HL-60/S4 (cell line): Measurements from ENCODE around the gene TBCD.

ENCODE experiments used
- in situ Hi-C: fragments of 300-500 bp; cut with MboI; formaldehyde crosslinking; loops from 2 replicates; pipeline ENCODE4 v1.14.3; 2022; ENCODE audit warnings: low sequenced_read_pairs

The TBCD gene

DNA sequence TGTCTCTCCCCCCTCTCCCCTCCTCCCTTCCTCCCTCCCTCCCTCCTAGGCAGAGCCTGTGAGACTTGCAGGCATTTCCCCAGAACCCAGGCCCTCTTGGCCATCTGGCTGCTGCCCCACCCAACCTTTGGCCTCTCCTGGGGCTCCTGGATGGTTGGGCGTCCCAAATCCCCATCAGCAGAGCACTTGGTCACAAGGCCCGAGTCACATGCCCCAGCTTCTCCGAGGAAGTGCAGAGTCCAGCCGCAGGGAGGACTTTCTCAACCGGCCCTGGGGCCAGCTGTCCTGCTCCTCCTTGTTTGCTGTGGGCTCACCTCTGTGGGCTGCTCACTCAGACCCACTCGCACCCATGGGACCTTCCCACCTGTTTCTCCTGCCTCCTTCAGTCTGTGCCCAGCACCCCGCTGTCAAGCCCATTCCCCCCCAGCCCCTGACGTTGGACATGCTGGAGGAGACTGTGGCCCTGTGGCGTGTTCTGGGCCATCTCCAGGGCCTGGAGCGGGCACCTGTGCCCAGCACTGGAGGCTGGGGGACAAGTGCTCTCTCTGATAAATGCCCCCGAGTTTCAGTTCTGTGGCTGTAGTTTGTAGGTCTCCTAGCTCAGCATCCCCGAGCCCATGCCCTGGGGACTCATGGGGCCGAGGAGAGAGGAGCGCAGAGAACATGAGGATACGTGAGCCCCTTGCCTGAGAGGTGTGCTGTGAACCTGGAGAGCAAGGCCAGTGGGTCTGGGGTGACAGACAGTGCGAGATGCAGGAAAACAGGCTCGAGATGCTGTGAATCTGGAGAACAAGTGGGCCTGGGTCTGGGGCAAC, 130.2 kb downstream of the TBCD start:
- in situ Hi-C loops: no loop called here

DNA sequence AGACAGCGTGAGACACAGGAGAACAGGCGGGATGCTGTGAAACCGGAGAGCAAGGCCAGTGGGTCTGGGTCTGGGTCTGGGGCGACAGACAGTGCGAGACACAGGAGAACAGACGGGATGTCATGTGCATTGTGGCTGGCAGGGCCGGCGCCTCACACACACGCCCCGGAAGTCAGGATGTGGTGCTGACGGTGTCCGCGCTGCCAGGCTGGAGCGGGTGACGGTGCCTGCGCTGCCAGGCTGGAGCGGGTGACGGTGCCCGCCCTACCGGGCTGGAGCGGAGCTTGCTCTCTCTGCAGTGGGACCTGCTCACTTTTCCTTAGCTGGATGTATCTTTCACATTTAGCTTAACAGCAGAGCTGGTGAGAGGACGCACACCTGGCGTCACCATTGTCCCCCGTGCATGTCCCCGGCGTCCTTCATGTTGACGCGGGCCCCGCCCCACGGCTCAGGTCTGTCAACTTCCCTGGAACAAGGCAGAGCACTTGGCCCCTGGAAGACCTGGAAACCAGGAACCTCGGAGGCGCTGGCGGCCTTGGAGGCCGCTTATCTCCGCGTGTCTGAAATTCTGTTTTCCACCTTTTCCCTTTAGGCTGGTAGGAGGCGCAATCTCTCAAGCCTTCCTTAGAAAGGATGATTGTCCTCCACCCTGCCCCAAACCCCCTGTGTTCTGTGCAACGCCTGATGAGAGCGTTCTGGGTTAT, 131.0 kb downstream of the TBCD start:
- in situ Hi-C loops: no loop called here

DNA sequence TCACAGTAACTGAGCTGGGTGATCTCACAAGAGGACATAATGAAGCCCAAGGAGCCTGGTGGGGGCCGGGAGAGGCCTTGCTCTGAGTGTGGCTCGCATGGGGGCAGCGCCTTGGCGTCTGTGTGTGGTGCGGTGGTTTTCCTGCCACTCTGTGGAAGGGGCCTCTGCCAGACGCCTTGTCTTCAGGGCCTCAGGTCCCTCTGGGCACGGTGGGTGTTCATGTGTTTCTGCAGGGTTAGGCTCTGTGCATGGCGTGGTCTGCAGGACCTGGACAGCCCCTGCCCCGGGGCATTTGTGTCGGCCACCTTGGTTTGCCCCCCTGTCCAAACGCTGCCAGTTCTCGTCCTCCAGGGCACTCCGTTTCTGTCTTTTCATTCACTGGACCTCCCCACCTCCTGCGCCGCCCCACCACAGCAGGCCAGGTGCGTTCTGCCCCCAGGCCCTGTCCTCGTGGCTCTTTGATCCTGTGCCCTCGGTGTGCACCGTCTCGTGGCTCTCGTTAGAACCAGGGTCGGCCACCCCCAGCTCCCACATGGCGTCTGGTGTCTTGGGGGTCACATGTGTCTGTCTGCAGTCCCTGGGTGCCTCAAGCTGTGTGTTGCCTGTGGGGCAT, 131.7 kb downstream of the TBCD start:
- in situ Hi-C loops: no loop called here

DNA sequence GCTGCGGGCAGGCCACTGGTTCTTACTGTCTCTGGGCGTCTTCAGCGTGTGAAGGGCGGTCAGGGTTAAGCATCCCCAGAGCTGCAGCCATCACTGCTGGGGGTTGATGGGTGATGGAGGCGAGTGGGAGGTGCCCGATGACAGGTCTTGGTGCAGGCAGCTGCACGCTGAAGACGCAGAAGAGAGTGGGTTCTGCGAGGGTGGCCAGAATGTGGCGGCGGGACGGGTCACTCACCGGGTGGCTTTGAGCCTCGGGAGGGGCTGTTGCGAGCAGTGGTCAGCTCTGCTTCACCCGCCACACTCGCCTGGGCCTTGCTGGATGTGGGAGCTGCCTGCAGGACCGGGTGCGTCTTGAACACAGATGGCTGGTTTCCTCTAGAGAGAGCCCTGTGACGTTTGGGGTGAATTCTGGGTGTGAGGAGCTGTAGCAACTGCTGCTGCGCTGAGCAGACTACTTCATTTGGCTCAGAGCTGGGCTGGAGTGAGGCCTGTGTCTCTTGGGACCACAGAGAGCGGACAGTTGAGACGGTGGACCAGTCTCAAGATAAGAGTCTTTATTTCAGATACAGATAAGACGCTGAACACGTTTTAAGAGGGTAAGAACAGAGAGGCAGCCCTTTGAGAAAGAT, 132.6 kb downstream of the TBCD start:
- in situ Hi-C loops: no loop called here

DNA sequence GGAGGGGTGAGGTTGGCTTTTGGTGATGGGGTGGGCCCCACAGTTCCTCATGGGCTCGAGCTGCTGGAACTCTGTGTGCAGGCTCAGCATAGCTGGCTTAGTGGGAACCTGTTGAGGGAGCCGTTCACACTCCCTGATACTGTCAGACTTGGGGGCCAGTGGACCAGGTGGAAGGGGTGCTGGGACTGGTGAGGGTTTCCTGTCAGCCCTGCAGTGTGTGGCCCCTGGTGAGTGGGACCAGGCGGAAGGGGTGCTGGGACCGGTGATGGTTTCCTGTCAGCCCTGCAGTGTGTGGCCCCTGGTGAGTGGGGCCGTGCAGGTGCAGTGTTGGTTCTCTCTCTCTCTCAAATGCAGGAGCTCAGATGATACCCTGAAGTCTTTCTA, 133.1 kb downstream of the TBCD start:
- in situ Hi-C loops: no loop called here

DNA sequence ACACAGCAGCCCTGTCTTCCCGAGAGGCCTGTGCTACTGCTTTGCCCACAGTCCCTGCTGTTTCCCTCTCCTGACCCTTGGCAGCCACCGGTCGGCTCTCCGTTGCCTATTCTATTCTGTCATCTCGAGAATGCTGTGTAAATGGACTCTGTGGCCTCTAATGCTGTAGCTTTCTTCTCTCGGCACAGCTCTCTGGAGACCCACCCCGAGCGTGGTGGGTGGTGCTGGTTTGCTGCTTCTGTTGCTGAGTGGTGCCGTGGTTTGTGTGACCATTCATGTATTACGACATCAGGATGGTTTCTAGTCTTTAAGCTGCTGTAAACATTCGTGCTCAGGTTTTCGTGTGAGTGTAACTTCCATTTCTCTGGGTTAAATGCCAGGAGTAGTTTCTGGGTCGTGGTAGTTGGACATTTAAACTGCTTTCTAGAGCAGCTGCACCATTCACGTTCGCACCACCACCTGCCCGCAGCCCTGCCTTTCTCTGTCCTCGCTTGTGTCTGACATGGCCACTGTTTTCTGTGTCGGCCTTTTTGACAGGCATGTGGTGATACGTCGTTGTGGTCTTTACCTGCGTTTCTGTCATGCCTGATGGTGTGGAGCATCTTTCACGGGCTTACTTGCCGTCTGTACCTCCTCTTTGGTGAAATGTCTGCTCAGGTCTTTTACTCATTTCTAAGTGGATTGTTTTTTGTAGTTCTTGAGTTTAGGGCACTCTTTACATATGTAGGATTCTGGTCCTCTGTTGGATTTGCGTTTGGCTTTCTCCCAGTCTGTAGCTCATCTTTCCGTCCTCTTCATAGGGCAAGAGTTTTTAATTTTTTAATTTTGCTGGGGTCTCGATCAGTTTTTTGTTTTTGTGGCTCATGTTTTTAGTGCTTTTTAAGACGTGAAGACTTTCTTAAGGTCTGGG, 135.6 kb downstream of the TBCD start:
- in situ Hi-C loops: no loop called here

DNA sequence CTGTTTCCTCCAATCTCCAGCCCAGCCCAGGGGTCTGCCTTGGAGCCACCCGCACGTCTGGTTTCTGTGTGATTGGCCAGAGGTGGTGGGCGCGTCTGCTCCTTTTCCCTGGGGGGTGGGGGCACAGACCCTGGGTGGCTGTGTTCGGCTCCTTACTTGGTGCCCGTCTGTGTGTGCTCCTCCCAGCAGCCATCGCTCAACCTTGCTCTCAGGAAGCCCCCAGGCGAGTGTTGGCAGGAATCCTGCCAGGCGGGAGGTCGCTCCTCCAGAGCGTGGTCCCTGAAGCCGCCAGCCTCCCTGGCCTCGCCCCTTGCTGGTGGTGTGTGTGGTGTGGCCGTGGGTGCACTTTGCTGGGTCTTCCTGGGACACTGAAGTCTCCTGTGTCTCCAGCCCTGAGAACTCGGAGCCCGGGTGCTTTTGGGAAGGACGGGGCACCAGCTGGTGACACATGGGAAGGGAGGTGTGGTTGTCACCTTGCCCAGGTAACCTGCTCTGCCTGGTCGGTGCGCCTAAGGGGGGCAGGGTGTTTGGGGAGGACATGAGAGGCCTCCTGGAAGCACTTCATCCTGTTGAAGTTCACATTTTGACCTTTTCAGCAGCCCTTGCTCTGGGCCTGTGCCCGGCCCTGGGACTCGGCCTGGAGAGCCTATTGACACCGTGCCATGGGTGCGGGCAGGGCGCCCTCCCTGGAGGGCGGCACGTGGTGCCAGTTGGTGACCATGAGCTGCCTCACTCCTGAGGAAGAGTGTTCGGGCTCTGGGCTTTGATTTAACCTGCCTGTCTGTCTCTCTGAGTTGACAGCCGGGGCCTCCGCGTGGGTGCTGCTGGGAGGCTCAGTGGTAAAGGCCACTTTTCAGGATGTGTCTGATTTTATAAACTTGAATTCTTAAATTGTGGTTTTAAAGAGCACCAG, 137.0 kb downstream of the TBCD start:
- in situ Hi-C loops: no loop called here

DNA sequence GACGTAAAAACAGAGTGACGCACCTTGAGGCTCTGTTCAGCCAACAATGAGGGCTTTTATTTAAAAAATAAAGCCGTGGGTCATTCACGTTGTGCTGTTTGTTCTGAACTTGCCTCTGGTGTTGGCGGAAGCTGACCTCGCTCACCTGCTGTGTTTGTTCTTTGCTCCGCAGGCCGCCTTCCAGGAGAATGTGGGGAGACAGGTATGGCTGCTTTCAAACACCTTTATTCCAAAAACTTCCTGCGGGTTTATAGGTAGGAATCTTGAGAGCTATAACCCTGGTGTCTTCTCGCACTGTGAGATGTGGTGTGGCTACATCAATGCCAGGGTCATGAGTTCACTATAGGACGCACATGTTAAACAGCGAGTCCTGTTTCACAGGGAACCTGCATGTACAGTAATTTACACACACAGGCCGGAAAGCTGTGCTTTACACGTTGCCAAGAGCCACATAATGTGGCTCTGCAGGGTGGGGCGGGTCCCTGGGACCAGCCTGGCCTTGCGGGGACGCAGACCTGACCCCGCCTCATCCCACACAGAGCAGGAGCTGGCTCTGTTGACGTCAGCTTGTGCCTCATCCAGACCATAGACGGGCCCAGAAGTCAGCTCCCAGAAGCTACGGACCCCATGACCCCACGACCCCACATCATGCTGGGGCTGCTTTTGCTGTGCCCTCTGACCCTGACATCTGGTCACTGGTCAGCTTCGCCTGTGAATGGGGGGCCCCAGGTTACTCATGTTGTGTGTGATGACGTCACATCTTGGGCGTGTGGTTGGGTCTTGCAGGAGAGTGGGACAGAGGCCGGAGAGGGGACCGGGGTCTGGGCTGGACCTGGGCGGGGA, 137.9 kb downstream of the TBCD start:
- in situ Hi-C loops: no loop called here

DNA sequence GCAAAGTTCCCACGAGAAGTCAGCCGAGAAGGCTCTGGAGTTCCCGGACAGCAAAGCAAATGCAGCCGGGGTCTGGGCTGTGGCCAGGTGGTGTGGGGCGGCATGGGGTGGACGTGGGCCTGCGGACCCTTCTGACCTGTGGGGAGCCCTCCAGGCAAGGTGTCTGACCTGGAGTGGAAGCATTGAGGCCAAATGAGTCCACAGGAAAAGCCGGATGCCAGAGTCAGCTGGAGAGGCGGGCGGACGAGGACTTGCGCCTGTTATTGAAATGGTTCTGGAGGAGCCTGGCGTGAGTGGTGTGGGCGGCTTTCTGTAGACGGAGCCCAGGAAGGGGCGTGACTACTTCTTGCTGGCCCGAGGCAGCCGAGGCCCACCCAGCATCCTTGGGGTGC, 138.5 kb downstream of the TBCD start:
- in situ Hi-C loops: no loop called here

DNA sequence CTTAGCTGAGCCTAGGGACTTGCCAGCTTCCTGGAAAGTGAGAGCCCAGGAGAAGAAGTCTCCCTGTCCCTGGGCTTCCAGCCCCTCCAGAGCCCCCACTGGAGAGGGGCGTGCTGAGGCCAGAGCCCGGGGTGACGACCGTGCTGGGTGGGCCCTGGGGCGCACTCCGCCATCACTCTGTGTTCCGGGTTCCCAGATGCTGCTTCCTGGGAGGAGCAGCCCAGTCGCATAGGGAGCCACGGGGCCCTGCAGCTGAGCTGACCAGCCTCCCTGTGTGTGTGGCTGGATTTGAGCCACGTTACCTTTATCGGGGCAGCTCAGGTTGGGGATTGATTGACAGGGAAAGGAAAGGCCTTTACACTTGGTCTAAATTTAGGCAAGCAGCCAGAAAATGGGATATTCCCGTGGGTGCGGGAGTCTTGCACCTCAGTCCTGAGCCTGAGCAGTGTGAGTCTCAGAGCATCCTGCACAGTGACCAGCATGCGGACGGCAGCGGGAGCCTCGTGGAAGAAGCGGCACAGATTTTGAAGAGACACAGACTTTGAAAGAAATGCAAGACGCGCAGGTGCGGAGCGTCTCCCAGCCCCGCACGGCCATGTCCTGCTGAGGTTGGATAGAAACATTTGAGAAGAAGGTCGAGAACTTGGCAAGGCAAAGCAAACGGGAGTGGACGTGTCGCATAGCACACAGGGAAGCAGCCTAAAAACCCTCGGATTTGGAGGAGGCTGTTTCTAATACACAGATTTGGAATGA, 139.2 kb downstream of the TBCD start:
- in situ Hi-C loops: no loop called here

DNA sequence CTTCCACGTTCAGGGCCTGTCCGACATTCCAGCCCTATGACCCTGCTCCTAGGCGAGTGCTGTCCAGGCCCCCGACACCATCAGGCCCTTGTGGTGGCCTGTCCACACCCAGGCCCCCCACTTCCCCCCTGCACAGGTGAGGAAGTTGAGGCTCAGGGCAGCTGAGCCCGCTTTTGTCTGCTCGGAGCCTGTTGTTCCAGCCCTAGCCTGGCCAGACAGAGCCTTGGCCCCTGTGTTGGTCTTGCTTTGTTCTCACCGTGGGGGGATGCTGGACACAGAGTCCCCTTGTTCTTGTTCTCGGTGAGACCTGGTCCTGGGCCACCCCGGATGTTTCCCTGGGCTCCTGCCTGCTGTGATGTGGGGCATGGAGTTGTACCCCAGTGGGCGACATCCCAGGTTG, 140.0 kb downstream of the TBCD start:
- in situ Hi-C loops: no loop called here

DNA sequence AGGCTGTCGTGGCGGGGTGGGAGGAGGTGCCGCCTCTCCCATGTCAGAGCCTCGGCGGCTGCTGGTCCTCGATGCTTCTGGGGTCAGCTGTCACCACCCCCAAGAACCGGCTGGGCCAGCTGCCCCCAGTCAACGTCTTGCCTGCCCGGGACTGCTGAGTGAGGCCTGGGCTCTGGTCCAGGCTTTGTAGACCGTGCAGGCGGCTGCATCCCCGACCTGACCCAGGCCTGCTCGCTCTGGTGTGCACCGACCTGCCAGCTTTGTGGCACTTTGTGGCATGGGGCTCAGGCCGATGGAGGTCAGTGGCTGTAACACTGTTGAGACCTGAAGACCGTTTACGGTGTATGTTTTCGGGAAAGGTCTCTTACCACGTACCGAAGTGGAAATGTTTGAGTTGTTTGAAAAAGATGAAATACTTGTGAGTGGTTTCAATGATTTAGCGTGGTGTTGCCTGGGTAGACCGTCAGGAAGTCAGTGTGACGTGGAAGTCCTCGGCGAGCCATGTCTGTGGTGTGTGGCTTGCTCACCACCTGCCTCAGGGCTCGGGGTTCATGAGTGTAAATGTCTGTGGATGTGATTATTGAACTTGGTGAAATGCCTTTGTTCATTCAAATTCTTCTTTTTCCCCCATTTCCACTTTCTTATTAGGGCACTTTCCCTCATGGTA, 141.2 kb downstream of the TBCD start:
- in situ Hi-C loops: no loop called here

DNA sequence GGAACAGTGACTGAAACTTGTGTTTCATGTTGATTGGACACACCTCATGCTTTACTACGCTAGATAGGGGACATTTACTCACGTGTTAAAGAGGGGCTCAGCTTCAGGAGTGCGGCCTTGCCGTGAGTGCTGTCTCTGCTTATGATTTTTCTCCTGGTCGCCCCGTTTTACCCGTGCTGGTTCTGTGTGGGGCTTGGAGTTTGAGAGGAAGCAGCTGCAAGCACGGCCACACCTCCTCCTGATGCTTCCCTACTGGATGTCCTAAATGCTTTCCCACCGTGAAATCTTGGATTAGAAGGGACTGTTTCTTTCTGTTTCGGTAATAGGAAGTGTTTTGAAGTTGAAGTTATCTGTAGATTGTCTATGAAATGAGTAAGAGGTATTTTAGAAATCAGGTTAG, 141.9 kb downstream of the TBCD start:
- in situ Hi-C loops: no loop called here

DNA sequence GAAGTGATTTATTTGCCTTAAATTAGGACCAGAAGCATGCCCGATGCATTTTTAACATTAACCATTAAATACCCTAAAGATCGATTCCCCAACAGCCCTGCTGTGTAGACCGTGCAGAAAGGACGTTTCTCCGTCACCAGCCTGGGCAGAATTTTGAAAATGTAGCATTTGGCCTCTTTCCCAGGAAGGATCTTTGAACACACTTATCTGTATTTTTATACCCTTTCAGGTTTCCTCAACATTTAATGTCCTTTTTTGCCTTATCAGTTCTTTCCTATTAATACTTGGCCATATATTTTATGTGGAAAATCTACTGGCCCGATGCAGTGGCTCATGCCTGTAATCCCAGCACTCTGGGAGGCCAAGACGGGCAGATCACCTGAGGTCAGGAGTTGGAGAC, 142.5 kb downstream of the TBCD start:
- in situ Hi-C loops: no loop called here

DNA sequence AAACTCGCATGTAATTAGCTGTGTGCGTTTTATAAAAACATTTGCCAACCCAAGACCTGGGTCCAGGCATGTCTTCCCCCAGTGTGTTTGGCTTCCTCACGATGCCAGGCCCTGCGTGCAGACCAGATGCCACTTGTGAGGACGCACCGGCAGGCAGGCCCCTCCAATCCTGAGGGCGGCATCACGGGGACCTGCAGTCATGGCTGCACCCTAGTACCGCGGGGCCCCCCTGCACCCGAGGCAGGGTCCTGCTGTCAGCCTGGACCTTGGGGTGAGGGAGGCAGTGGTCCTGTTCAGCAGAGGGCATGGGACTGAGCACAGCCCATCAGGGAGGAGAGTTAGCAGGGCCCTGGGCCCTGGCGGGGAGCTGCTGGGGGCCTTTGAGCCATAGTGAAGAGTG, 143.2 kb downstream of the TBCD start:
- in situ Hi-C loops: no loop called here

DNA sequence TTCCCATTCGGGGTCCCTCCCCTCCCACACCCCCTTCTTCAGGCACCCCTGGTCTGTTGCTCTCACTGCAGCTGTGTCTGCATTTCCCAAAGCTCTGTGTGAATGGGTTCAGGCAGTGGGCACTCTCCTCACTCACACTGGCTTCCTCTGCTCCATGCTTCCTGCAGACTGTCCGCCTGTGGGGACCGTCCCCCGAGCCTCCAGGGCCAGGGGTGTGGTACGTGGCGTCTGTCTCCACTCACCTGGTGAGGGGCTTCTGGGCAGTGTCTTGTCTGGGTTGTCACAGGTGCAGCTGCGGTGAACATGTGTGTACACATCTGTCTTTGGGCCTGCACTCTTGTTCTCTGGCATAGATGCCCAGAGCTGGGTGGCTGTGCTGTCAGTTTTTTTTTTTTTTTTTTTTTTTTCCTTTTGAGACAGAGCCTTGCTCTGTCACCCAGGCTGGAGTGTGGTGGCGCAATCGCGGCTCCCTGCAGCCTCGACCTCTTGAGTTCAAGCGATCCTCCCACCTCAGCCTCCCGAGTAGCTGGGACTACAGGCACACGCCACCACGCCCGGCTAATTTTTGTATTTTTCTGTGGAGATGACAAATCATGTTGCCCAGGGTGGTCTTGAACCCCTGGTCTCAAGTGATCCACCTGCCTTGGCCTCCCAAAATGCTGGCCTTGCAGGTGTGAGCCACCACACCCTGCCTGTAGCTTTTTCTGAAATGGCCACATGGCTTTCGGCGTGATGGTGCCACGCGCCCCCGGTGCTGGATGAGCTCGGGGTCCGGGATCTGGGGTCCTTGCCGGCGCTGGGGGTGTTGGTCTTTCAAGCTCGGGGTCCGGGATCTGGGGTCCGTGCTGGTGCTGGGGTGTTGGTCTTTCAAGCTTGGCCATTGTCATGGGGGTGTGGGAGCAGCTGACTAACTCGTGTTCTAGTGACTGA, 144.5 kb downstream of the TBCD start:
- in situ Hi-C loops: no loop called here
